Fibroblast of pulmonary artery (primary cell): ENCODE measurements around the gene TMA16.
"Not testable (repeated sequence)": the region's sequence is repeated elsewhere in the genome, so short reads cannot be mapped to it uniquely, and the experiment has no call there.

Experiments used
- DNase-seq: peaks from one replicate; pipeline ENCODE4 v3.0.0-alpha.2; 2010; ENCODE audit warnings: low read depth
- H3K4me3 ChIP-seq: replicated peaks from 2 replicates; pipeline ENCODE4 v1.5.1; 2011; ENCODE audit warnings: low read depth, mild to moderate bottlenecking, control low read depth, low read length, moderate library complexity
- TF ChIP-seq, protein P1 (sequence below): IDR thresholded peaks from 2 replicates; pipeline ENCODE4 v1.5.1; 2011; ENCODE audit warnings: mild to moderate bottlenecking, control low read depth, low read length, inconsistent platforms; ENCODE audit errors: missing control alignments

Gene TMA16

GRCh38 chr4:163536091-163536490 lies 41.6 kb downstream of the TMA16 start:
- H3K4me3 ChIP-seq, result no peak overlapping the region
- TF ChIP-seq, protein P1, sequence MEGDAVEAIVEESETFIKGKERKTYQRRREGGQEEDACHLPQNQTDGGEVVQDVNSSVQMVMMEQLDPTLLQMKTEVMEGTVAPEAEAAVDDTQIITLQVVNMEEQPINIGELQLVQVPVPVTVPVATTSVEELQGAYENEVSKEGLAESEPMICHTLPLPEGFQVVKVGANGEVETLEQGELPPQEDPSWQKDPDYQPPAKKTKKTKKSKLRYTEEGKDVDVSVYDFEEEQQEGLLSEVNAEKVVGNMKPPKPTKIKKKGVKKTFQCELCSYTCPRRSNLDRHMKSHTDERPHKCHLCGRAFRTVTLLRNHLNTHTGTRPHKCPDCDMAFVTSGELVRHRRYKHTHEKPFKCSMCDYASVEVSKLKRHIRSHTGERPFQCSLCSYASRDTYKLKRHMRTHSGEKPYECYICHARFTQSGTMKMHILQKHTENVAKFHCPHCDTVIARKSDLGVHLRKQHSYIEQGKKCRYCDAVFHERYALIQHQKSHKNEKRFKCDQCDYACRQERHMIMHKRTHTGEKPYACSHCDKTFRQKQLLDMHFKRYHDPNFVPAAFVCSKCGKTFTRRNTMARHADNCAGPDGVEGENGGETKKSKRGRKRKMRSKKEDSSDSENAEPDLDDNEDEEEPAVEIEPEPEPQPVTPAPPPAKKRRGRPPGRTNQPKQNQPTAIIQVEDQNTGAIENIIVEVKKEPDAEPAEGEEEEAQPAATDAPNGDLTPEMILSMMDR, result no peak
- no peak for DNase-seq

DNA sequence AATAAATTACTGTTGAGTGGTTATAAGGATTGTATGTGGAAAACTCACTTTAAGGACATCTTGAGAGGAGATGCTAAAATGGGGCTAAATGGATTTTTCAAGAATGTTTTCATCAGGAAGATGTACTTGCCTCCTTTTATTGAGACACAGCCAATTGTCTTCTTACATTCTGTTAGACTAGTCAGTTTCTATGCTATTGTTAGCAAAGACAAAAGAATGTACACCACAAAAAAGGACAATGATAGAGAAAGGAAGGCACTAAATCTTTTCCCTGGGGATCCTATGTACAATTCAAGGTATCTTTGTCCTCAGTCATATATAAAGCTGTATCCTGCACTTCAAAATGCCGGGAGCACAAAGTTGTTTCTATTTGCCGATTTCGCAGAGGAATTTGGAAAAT lies 42.6 kb downstream of the TMA16 start:
- H3K4me3 ChIP-seq, result no peak overlapping the region
- DNase-seq, result no peak
- TF ChIP-seq, protein P1, result no peak

- not testable (repeated sequence) for H3K4me3 ChIP-seq, DNase-seq
Measured at GRCh38 chr4:163538820-163539219, 44.3 kb downstream of the TMA16 start.

GRCh38 chr4:163540448-163540847 lies 46.0 kb downstream of the TMA16 start:
- no peak for DNase-seq

GRCh38 chr4:163540977-163541376 lies 46.5 kb downstream of the TMA16 start:
- H3K4me3 ChIP-seq, result no peak overlapping the region
- DNase-seq, result peak; percentile 51
- TF ChIP-seq, protein P1, result no peak

More at GRCh38 chr4:163540448-163540847, 46.0 kb downstream of the TMA16 start:
- H3K4me3 ChIP-seq, result no peak overlapping the region
- TF ChIP-seq, protein P1, result no peak

GRCh38 chr4:163542275-163542674 lies 47.8 kb downstream of the TMA16 start:
- peak; percentile 14 for DNase-seq
- no peak overlapping the region for H3K4me3 ChIP-seq
- TF ChIP-seq, protein P1, result no peak

GRCh38 chr4:163544407-163545038 lies 50.0 kb downstream of the TMA16 start:
- DNase-seq, result peak; percentile 63
- H3K4me3 ChIP-seq, result peak overlapping the region; percentile 33
- TF ChIP-seq, protein P1, result peak; percentile 97
